Activated CD4-positive, alpha-beta T cell treated with anti-CD3 and anti-CD28 coated beads, Interleukin-2, amount 50 U/mL, for 48 hours (primary cell): ENCODE data around the gene IGSF10.
A peak's percentile ranks its signal among the peaks of the same experiment; 100 is the strongest.
"Not testable (repeated sequence)": the region's sequence is repeated elsewhere in the genome, so short reads cannot be mapped to it uniquely, and the experiment has no call there.

Source experiments
- DNase-seq, 2 experiments: peaks; one replicate each; pipeline ENCODE4 v3.0.0-alpha.2; 2020

Gene IGSF10, protein sequence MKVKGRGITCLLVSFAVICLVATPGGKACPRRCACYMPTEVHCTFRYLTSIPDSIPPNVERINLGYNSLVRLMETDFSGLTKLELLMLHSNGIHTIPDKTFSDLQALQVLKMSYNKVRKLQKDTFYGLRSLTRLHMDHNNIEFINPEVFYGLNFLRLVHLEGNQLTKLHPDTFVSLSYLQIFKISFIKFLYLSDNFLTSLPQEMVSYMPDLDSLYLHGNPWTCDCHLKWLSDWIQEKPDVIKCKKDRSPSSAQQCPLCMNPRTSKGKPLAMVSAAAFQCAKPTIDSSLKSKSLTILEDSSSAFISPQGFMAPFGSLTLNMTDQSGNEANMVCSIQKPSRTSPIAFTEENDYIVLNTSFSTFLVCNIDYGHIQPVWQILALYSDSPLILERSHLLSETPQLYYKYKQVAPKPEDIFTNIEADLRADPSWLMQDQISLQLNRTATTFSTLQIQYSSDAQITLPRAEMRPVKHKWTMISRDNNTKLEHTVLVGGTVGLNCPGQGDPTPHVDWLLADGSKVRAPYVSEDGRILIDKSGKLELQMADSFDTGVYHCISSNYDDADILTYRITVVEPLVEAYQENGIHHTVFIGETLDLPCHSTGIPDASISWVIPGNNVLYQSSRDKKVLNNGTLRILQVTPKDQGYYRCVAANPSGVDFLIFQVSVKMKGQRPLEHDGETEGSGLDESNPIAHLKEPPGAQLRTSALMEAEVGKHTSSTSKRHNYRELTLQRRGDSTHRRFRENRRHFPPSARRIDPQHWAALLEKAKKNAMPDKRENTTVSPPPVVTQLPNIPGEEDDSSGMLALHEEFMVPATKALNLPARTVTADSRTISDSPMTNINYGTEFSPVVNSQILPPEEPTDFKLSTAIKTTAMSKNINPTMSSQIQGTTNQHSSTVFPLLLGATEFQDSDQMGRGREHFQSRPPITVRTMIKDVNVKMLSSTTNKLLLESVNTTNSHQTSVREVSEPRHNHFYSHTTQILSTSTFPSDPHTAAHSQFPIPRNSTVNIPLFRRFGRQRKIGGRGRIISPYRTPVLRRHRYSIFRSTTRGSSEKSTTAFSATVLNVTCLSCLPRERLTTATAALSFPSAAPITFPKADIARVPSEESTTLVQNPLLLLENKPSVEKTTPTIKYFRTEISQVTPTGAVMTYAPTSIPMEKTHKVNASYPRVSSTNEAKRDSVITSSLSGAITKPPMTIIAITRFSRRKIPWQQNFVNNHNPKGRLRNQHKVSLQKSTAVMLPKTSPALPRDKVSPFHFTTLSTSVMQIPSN (N-terminal part only)

GRCh38 chr3:151460774-151461450 lies at the start of gene IGSF10:
Gene IGSF10 (minus strand): TSS chr3:151461061. CDS start chr3:151458709, 2,352 bp downstream.
- DNase-seq = no peak

DNA sequence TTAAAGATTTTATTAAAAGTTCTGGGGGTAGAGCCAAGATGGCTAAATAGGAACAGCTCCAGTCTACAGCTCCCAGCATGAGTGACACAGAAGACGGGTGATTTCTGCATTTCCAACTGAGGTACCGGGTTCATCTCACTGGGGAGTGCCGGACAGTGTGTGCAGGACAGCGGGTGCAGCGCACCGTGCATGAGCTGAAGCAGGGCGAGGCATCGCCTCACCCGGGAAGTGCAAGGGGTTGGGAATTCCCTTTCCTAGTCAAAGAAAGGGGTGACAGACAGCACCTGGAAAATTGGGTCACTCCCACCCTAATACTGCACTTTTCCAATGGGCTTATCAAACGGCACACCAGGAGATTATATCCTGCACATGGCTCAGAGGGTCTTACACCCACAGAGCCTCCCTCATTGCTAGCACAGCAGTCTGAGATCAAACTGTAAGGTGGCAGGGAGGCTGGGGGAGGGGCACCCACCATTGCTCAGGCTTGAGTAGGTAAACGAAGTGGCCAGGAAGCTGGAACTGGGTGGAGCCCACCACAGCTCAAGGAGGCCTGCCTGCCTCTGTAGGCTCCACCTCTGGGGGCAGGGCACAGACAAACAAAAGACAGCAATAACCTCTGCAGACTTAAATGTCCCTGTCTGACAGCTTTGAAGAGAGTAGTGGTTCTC lies 48.7 kb upstream of the IGSF10 start:
- not testable (repeated sequence) for DNase-seq

- no peak for DNase-seq
Observed at GRCh38 chr3:151504606-151505005, 43.7 kb upstream of the IGSF10 start.

- no peak for DNase-seq
Observed at GRCh38 chr3:151503074-151503473, 42.2 kb upstream of the IGSF10 start.

DNA sequence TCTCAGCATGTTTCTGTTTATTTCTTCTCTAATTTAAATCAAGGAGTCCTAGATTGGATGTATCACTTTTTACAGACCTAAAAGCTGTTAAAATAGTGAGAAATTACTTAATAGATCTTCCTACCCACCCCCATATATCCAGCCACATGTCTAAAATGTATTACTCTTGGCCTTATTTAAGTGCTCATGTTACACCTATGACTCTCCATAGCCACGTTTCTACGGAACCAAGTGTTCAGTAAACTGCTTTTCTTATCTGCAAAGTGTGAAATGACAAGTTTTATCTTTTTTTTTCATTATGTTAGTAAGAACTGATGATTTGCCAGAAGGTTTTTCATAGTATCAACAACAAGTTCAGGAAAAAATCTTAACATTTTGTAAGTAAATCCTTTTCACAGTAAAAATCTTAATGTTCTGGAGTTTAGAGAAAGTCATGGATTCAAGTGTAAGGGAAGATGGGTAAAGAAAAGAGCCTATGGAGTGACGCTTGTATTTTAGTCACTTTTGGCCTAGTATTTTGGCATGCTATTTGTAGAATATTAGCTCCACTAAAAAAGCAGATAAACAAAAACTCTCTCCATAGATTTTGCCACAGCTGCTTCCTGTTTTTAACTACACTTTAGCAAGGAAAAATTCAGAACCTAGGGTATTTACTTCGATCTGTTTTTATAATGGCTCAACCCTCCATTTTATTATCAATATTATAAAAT lies 41.2 kb upstream of the IGSF10 start:
- DNase-seq = no peak

- no peak for DNase-seq
Observed at GRCh38 chr3:151501171-151501922, 40.5 kb upstream of the IGSF10 start.

DNA sequence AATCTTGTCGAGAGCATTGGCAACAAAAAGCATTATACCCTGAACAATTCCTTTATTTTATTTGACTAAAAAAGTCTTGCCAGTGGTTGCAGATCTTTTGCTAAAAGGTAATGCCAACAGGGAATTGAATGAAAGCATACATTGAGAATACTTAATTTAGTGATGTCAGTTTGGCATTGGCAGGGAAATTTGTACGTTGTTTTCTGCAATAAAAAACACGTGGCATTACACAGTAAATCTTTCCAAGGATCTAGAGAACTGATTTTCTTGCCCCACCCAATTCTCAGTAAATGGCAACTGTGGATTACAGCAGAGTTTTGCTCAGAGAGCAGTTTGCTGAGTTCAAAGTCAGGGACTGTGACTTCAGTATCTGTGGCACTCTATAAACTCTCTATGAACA lies 38.3 kb upstream of the IGSF10 start:
- no peak for DNase-seq

- no peak for DNase-seq
Observed at GRCh38 chr3:151491525-151491924, 30.7 kb upstream of the IGSF10 start.

DNA sequence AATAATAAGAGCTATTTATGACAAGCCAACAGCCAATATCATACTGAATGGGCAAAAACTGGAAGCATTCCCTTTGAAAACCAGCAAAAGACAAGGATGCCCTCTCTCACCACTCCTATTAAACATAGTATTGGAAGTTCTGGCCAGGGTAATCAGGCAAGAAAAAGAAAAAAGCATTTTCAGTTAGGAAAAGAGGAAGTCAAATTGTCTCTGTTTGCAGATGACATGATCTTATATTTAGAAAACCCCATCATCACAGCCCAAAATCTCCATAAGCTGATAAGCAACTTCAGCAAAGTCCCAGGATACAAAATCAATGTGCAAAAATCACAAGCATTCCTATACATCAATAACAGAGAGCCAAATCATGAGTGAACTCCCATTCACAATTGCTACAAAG lies 27.0 kb upstream of the IGSF10 start:
- DNase-seq = not testable (repeated sequence)

DNA sequence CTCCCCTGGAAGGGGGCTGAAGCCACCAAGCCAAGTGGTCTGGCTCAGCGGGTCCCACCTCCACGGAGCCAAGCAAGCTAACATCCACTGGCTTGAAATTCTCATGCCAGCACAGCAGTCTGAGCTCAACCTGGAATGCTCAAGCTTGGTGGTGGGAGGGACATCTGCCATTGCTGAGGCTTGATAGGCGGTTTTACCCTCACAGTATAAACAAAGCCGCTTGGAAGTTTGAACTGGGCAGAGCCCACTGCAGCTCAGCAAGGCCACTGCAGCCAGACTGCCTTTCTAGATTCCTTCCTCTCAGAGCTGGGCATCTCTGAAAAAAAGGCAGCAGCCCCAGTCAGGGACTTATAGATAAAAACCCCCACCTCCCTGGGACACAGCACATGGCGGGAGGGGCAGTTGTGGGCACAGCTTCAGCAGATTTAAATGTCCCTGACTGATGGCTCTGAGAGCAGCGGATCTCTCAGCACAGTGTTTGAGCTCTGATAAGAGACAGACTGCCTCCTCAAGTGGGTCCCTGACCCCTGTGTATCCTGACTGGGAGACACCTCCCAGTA lies 23.2 kb upstream of the IGSF10 start:
- no peak for DNase-seq

DNA sequence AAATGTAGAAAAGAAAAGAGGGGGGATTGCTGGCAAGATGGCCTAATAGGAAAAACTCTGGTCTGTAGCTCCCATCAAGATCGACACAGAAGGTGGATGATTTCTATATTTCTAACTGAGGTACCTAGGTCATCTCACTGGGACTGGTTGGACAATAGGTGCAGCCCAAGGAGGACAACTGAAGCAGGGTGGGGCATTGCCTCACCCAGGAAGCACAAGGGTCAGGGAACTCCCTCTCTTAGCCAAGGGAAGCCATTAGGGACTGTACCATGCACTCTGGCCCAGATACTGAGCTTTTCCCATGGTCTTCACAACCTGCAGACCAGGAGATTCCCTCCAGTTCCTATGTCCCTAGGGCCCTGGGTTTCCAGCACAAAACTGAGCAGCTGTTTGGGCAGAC lies 22.6 kb upstream of the IGSF10 start:
- no peak for DNase-seq

GRCh38 chr3:151480492-151480891 lies 19.6 kb upstream of the IGSF10 start:
- no peak for DNase-seq

DNA sequence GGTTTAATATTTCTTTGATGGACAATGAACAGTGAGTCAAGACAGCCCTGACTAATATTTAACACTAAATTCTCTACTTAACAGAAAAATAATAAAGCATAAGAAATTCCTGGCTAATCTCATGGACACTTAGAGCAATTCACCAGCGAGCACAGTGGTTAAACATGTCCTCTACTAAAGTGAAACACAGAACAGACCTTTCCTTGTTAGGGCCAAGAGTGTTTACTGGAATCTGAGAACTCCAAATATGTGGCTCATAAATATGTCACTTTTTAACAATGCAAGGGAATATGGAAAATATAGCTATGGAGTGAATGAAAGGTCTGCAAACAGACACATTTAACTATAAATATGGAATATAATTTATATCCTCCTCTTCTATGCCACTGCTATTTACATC lies 18.6 kb upstream of the IGSF10 start:
- DNase-seq = no peak

DNA sequence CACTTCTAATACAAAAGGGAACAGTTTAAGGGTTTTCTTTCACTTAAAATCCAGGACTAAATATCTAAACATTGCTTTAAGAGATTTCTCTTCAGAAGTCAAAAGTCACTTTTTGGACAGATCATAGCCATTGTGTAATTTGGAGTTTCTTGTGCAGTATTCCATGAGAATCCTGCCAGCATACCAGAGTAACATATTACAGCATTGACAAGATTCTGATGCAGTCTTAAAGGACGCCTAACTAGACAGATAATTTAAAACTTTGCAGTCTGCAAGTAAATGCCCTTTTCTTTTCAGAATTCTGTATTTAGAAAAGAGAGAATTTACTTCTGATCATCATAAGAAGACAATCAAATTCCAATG lies 17.5 kb upstream of the IGSF10 start:
- no peak for DNase-seq

DNA sequence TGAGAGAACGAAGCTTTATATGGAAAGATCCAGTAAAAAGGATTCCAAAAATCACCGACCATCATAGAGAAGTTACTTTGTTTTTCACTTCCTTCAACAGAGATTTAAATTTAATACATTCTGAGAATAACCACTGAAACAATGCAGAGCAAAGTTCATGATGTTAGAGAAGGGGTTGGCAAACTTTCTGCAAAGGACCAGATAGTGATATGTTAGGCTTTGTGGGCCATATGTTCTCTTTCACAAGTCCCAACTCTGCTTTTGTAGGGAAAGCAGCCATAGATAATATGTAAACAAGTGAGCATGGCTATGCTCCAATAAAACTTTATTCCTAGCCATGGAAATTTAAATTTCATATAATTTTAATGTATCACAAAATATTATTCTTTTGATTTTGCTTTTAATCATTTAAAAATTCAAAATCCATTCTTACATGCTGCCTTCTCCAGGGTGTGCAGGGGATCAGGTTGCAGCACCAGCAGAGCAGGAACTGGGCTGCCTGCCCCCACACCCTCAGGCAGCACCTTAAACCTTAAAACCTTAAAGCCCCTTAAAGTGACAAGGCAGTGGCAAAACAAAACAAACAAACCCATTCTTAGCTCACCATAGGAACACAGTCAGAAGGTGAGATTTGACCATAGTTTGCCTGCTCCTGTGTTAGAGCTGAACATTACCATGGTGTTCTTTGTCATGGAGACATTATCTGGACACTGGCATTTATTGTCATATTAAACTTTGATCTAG lies 16.9 kb upstream of the IGSF10 start:
- no peak for DNase-seq

DNA sequence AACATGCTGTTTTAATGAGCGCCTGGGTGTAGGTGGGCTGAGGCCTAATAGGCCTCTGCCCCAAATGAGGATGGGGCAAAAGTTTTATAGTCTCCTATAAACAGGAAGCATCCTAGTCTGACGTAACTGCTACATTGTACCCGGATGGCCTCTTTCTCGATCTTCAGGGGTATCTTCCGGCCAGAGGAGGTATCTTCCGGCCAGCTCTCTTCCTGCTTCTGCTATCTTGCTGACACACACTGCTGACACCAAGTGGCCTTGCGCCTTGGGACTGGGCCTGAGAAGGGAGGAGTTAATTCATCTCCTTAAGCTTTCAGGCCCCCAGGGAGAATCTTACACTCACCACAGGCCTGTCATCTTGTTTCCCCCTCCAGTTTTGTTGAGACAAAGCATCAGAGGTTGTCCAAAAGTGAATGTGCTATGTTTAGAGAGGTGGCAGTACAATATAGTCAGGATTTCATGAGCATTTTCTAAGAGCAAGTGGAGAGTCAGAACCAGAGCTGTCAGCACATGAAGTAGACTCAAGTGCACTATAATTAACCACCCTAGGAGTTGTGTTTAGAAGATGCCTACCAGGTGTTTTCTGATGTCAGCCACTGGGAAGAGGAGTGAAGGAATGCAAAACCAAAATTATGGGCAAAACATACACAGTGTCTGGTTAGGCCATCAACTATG lies 15.6 kb upstream of the IGSF10 start:
- no peak for DNase-seq

DNA sequence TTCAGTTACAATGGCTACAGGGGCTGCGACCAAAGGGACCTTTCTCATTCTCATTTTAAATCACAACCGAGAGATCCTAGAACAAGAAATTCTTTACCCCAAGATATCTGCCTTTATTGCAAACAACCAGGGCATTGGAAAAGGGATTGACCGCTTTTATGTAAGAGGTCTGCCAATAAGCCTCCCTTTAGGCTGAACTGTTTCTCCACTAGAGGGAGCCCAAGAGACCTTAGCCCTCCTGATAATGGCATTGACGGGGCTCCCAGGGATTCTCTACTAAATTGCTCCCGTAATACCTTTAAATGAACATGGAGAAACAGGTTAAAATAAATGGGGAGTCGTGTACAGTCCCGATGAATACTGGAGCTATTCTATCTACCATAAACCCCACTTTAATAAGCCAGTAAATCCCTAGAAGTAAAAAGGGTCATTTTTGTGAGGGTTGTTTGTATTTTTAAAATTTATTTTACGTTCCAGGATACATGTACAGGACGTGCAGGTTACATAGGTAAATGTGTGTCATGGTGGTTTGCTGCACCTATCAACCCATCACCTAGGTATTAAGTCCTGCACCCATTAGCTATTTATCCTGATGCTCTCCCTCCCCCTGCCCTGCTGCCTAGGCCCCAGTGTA lies 7.5 kb upstream of the IGSF10 start:
- peak; percentile 8 to 36 for DNase-seq

DNA sequence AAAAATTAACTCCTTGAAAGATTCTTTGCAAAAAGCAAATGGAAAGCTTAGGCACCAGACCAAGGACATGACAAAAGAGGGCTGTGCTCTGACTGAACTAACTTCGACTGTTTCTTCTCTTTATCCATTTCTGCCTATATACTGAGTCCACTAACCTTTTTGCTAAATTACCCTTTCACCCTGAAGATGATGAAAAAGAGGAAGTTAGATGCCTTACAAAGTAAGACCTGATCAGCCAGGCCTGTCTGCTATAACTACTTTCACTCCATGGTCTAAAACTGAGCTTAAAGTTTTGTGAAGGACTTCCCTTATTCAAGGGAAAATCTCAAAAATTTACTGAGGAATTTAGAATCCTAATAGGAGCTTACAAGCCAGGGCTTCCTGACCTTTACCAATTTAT lies 6.2 kb upstream of the IGSF10 start:
- DNase-seq = no peak
